HG03060 (cell line): Measurements from ENCODE around the gene LHFPL4.
"Not testable (repeated sequence)": the region's sequence is repeated elsewhere in the genome, so short reads cannot be mapped to it uniquely, and the experiment has no call there.

Experiments
- ATAC-seq: cut with Tn5 transposase; IDR thresholded peaks from one replicate; pipeline ENCODE4 v1.9.1; 2021; ENCODE audit warnings: low read depth, moderate number of reproducible peaks; ENCODE audit not compliant: unreplicated experiment

The LHFPL4 gene

DNA sequence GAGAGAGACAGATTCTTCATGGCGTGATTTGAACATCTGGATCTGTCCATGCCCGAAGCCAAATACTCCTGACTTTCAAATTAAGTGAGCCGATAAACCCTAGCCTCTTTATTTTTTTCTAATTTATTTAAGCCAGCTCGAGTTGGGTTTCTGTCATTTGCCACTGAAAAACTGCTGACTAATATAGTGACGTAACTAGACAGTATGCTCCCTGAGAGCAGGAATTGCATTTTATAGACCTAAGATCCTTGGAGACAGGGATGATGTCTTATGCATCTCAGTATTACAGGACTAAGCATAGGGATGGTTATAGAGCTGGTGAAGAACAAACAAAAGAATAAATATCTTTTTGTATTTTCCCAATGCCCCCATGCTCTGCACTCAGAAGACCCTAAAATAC is 4.6 kb downstream of the LHFPL4 start:
- ATAC-seq, result no peak

DNA sequence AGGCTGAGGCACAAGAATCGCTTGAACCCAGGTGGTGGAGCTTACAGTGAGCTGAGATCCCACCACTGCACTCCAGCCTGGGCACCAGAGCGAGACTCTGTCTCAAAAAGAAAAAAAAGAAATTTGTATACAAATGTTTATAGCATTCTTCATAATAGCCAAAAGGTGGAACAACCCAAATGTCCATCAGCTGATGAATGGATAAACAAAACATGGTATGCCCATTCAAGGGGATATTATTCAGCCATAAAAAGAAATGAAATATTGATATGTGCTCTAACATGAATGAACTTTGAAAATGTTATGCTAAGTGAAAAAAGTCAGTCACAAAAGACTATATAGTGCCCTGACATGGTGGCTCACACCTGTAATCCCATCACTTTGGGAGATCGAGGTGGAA is 11.4 kb downstream of the LHFPL4 start:
- ATAC-seq, result no peak

DNA sequence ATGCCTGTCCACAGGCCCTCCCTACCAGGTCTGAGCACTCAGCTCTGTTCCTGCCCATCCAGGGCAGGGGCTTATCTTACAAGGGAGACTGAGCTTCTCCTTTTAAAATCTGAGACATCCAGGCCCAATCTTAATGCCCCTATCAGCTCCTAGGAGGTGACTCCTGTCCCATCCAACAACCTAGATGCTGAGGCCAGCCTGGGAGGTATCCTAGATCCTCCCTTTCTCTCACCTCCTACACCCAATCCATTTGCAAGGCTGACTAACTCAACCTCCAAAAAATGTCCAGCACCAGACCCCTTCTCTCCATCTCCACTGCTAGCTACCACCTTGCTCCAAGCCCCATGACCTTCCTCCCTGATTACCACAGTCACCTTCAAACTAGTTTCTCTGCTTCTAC is 17.4 kb downstream of the LHFPL4 start:
- ATAC-seq, result no peak

DNA sequence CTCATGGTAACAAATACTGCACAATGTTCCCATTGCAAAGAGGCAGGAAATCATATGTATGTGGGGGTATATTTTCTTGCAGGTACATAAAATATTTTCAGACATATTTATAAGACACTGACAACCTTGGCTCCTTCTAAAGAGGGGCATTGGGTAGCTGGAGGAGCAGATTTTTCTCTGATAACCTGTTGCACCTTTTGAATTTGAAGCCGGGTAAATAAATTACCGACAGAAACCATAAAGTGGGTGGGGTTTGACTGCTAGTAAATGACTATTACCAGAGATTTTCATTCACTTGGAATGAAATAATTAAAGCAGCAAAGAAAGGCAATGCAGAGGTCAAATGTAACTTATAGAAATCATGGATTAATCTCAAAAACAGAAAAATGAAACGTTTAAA is 19.2 kb downstream of the LHFPL4 start:
- no peak for ATAC-seq

DNA sequence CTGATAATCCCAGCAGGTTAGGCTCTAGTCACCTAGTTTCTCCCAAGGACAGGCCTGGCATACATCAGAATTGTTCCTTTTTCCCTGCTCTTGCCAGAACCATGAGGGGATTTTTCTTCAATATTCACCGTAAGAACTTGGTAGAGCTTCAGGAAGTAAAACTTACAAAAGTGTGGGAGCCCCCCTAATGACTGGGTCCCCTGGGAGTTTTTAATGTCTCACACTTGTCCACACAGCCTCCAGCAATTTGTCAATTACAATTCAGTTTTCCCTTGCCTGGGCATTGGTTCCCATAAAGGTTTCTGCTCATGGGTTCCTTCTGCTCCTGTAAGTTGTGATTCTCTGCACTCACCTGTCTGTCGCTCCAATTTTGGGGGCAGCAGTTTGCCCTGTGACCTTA is 28.5 kb downstream of the LHFPL4 start:
- no peak for ATAC-seq

GRCh38 chr3:9514956-9515355 is 38.7 kb downstream of the LHFPL4 start:
- no peak for ATAC-seq

- ATAC-seq, result no peak
Observed at GRCh38 chr3:9514306-9514705, 39.3 kb downstream of the LHFPL4 start.

GRCh38 chr3:9512456-9513045 is 41.1 kb downstream of the LHFPL4 start:
- no peak for ATAC-seq

GRCh38 chr3:9508781-9509180 is 44.8 kb downstream of the LHFPL4 start:
- no peak for ATAC-seq

DNA sequence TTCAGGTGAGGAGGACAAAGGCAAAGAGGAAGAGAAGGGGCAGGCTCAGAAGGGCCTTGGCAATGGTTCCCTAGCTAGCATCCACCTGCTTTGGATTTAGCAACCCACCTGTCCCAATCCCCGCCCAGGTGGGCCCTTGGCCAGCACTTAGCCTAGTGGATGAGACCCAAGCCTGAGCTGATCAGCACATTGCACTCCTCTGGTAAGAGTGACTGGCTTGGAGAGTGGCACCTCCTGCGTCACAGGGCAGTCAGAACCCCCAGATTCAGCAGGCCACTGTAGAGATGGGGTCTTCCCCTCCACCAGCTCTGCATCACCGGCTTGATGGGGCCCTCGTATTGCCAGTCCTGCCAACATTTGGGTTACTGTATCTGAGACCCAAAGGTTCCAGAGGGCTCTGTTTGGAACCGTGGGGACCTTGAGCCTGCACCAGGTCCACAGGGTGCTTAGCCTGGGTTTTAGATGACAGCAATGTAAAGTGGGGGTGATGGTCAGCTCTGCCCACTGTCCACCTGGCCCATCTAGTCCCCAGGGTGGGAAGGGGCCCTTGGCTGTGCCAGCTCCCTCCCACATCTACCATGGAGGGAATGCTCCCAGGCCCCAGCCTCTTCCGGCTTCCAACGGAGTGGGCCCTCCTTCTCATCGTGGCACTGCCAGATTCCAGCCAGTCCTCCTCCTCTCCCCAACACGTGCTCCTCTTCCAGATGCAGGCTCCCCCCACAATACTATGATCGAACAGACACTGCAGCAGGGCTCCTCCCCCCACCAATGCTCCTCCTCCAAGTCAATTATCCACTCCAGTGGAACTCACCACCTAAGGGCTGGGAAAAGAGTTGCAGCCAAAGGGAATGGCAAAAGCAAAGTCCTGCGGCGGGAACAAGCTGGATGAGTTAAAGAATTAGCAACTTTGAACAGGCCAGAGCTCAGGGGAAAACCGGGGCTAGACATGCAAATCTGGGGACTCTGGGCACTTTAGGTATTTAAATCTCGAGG is 45.7 kb downstream of the LHFPL4 start:
- no peak for ATAC-seq

- ATAC-seq, result no peak
Observed at GRCh38 chr3:9503283-9503682, 50.3 kb downstream of the LHFPL4 start.

DNA sequence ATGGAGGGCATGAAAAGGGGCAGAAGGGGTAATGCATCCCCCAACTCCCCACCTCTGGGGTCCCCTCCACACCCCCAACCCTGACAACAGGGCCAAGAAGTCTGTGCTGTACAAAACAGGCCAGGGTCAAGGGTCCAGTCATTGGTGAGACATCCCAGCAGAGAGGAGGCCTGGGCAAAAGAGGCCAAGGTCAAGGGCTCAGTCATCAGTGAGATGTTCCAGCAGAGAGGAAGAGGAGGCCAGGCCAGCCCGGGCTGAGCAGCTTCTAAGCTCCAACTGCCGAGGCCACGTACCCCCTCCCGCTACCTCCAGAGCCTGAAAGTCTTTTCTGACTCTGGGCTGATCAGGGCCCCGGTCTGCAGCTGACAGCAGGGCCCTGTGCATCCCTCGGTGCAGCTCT is 52.4 kb downstream of the LHFPL4 start:
- ATAC-seq, result no peak

DNA sequence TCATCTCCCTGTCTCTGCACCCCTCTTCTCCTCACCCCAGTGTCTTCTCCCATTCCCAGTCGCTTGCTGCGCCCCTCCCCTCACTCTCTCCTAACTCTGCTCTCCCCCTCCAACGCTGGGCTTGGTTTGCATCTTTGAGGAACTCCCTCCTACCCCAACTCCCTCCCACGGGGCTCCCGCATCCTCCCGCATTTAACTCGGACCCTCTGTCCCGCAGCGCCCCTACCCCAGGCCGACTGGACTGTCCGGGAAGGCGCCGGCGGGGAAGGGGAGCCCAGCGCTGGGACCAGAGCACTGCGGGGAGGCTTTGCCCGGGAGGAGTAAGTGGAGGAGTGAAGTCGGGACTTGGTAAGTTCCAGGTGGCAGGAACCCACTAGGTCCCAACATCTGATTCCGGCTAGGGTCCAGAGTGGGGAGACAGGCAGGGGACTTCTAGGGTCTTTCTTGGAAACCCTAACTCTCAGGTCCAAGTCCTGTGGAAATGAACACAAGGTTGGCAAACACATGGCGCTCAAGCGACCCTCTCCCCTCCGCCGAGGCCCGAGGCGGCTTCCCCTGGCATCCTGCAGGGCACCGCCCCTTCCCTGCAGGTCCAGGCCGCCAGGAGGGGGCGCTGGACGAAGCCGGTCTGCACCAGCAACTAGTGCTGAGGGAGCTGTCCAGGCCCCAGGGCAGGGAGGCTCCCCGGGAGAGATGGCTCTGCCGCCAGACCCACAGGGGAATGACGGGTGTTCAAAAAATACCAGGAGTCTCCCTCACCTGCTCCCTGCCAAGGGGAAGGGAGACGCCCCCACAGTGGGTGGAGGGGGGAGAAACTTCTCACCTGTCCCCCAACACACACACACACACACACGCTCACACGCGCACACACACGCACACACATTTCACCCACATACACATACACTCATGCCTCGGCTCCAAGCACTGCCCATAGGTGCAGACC is 53.2 kb downstream of the LHFPL4 start:
- ATAC-seq, result no peak

GRCh38 chr3:9499455-9500107 is 54.0 kb downstream of the LHFPL4 start:
- no peak for ATAC-seq

DNA sequence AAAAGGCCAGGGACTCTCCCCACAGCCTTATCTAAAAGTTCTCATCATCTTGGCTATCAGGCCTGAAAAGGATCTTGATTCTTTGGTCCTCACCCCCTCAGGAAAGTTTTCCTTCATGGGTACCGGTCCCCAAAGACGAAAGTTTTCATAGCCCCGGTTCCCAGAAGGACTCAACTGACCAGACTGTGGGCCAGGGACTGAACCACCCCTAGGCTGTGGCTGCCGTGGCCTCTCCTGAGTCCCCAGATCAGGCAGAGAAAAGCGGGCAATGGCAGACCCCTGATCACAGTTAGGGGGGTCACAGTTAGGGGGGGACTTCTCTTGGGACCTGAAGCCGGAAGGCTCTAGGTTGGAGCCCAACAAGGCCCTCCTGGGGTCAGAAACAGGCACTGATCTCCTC is 54.8 kb downstream of the LHFPL4 start:
- ATAC-seq, result no peak

GRCh38 chr3:9497821-9498565 is 55.6 kb downstream of the LHFPL4 start:
- ATAC-seq, result no peak

GRCh38 chr3:9496893-9497292 is 56.7 kb downstream of the LHFPL4 start:
- ATAC-seq, result no peak

GRCh38 chr3:9494036-9494435 is 59.6 kb downstream of the LHFPL4 start:
- not testable (repeated sequence) for ATAC-seq

DNA sequence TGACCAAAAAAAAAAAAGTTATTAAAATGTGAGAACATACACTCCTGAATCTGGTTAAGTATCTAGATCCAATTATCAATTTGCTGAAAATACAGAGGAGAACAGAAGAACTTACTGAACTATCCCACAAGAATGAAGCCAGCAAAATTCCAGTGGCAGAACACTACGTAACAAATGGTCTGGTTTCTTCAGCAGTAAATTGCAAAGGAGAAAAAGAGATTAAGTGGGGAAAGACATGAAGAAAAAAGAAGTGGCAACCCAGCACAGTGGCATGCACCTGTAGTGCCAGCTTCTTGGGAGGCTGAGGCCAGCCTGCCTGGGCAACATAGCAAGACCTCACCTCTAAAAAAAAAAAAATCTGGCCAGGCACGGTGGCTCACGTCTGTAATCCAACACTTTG is 62.1 kb downstream of the LHFPL4 start:
- ATAC-seq, result no peak

GRCh38 chr3:9485248-9485647 is 68.4 kb downstream of the LHFPL4 start:
- no peak for ATAC-seq
